K562 (cell line): ENCODE data around the gene TMEM107. TPM values are rescaled to one million over a fixed set of nuclear protein-coding genes. Genes with fewer than 3 reads are reported as not detected.

ENCODE experiments used
- ATAC-seq: fragments of 200-7000 bp; cut with Tn5 transposase; 3 replicates; pipeline ENCODE4 v1.9.1; 2020; ENCODE audit warnings: moderate library complexity
- BruUV-seq: library from RNA; stranded (reverse); fragments of 400-500 nt; replicated peaks from 2 replicates; lab custom pipeline; 2021; lab: Mats Ljungman, UMichigan
- CTCF ChIA-PET: fragments of 300-600 bp; formaldehyde crosslinking; extraction: SDS; loops from one replicate; lab custom pipeline; 2021; ENCODE audit warnings: low intra/inter-chr PET ratio; lab: Yijun Ruan, JAX
- POLR2A ChIA-PET: fragments of 300-600, 350-650 bp; sonication (Branson Sonifier 250); formaldehyde crosslinking; extraction: SDS; loops from one replicate; lab custom pipeline; 2021; ENCODE audit warnings: antibody characterized with exemption, inconsistent platforms; lab: Yijun Ruan, JAX
- DNase-seq, 4 experiments: peaks; one replicate each; pipeline versions ENCODE4 v3.0.0 to v3.0.0-alpha.2; 2011 to 2018; ENCODE audit warnings: low spot score in 3 of 4, mixed read lengths in 3 of 4; ENCODE audit errors: extremely low read depth in 1 of 4
- FAIRE-seq: peaks from 2 replicates; lab custom pipeline; 2011; peaks lifted over from hg19 to GRCh38; lab: Jason Lieb, UNC
- H2AFZ ChIP-seq: 2 replicates; pipeline ENCODE4 v1.6.0; 2011; ENCODE audit warnings: low read depth, low read length, control low read depth, inconsistent platforms
- H3K27ac ChIP-seq: fragments of 200-600 bp; 3 replicates; pipeline ENCODE4 v1.8.0; 2011; ENCODE audit warnings: low read depth, mild to moderate bottlenecking, control low read depth, inconsistent platforms, low read length, moderate library complexity, mixed read lengths; ENCODE audit errors: extremely low read depth
- H3K27me3 ChIP-seq, 2 experiments: fragments of 300-600 bp in 1 of 2; 2 replicates in 1 of 2; 3 replicates in 1 of 2; pipeline versions ENCODE4 v1.6.0 to v1.8.0; 2011; ENCODE audit warnings: inconsistent platforms in 2 of 2, low read length in 2 of 2, mild to moderate bottlenecking in 1 of 2, mixed read lengths in 1 of 2, moderate library complexity in 1 of 2; ENCODE audit not compliant: control insufficient read depth in 2 of 2, insufficient read depth in 2 of 2
- H3K36me3 ChIP-seq: fragments of 300-600 bp; 3 replicates; pipeline ENCODE4 v1.8.0; 2011; ENCODE audit warnings: mild to moderate bottlenecking, low read length, inconsistent platforms; ENCODE audit not compliant: control insufficient read depth, insufficient read depth
- H3K4me1 ChIP-seq, 2 experiments: fragments of 200-600 bp in 1 of 2; replicated peaks in 1 of 2; 2 replicates in 1 of 2; 3 replicates in 1 of 2; pipeline versions ENCODE4 v1.5.1 to v1.8.0; 2011; ENCODE audit warnings: inconsistent platforms in 2 of 2, low read length in 2 of 2, mild to moderate bottlenecking in 1 of 2, mixed read lengths in 1 of 2, moderate library complexity in 1 of 2; ENCODE audit not compliant: control insufficient read depth in 2 of 2, insufficient read depth in 2 of 2
- H3K4me2 ChIP-seq: 2 replicates; pipeline ENCODE4 v1.6.1; 2011; ENCODE audit warnings: low read length, control low read depth, inconsistent platforms, mixed read lengths; ENCODE audit not compliant: insufficient read depth
- H3K4me3 ChIP-seq: fragments of 200-600 bp; sonication (generic), shearing (Covaris generic); 2 replicates; pipeline ENCODE4 v1.5.1; 2016; ENCODE audit warnings: control low read depth, inconsistent platforms
- H3K79me2 ChIP-seq: fragments of 200-600 bp; 3 replicates; pipeline ENCODE4 v1.8.0; 2011; ENCODE audit warnings: low read length, inconsistent platforms; ENCODE audit not compliant: control insufficient read depth, insufficient read depth
- H3K9ac ChIP-seq, 2 experiments: 2 replicates each; pipeline versions ENCODE4 v1.6.0 to v1.6.1; 2011; ENCODE audit warnings: low read depth in 2 of 2, low read length in 2 of 2, control low read depth in 1 of 2, inconsistent platforms in 1 of 2, mild to moderate bottlenecking in 1 of 2, mixed read lengths in 1 of 2; ENCODE audit not compliant: insufficient read depth in 1 of 2
- H3K9me1 ChIP-seq: one replicate; pipeline ENCODE4 v1.6.0; 2011; ENCODE audit warnings: inconsistent platforms, mild to moderate bottlenecking, low read length, moderate library complexity; ENCODE audit not compliant: control insufficient read depth, insufficient read depth
- H3K9me3 ChIP-seq: replicated peaks from 2 replicates; pipeline ENCODE4 v1.5.1; 2011; ENCODE audit warnings: low read depth, low read length, inconsistent platforms; ENCODE audit not compliant: control insufficient read depth, insufficient read depth
- H4K20me1 ChIP-seq: replicated peaks from 2 replicates; pipeline ENCODE4 v1.6.1; 2011; ENCODE audit warnings: low read length, inconsistent platforms, mixed read lengths; ENCODE audit not compliant: control insufficient read depth, insufficient read depth
- ARID3A ChIP-seq: IDR thresholded peaks from 2 replicates; pipeline ENCODE4 v1.6.1; 2012; ENCODE audit warnings: low read depth, low read length, improper control_type of control experiment, borderline replicate concordance
- CHCHD3 ChIP-seq: fragments of 250-450 bp; sonication (Bioruptor Pico); IDR thresholded peaks from 2 replicates; pipeline ENCODE4 v2.1.2; 2022; ENCODE audit warnings: mild to moderate bottlenecking
- CHD1 ChIP-seq: fragments of 200-600 bp; sonication (generic); IDR thresholded peaks from one replicate; pipeline ENCODE4 v1.6.1; 2012; ENCODE audit warnings: mild to moderate bottlenecking, moderate library complexity, low read length, inconsistent platforms
- DNMT1 ChIP-seq: fragments of 450-650 bp; IDR thresholded peaks from 2 replicates; pipeline ENCODE4 v1.6.1; 2016; ENCODE audit warnings: antibody characterized with exemption, mild to moderate bottlenecking
- HLTF ChIP-seq: fragments of 450-650 bp; IDR thresholded peaks from 2 replicates; pipeline ENCODE4 v1.6.1; 2016
- KDM2B ChIP-seq: fragments of 250-450 bp; sonication (Bioruptor Pico); IDR thresholded peaks from 2 replicates; pipeline ENCODE4 v1.8.0; 2021; ENCODE audit warnings: mild to moderate bottlenecking, moderate library complexity
- RNF2 ChIP-seq: sonication (generic); IDR thresholded peaks from 2 replicates; pipeline ENCODE4 v1.6.1; 2016
- USF1 ChIP-seq: sonication (generic); formaldehyde crosslinking; IDR thresholded peaks from 2 replicates; pipeline ENCODE4 v1.9.0; 2022; ENCODE audit warnings: mild to moderate bottlenecking, missing genetic modification reagents
- YY1 ChIP-seq, 3 experiments: IDR thresholded peaks; 2 replicates each; pipeline ENCODE4 v1.6.1; 2011; ENCODE audit warnings: low read length in 2 of 3, mild to moderate bottlenecking in 2 of 3, moderate library complexity in 2 of 3, borderline replicate concordance in 1 of 3, control low read depth in 1 of 3, low read depth in 1 of 3; ENCODE audit not compliant: insufficient read depth in 3 of 3, insufficient replicate concordance in 2 of 3, control insufficient read depth in 1 of 3, insufficient read length in 1 of 3; ENCODE audit errors: extremely low read depth in 1 of 3
- WGBS: fragments of 100-300 bp; shearing (Covaris generic); methylation state at CpG from one replicate; pipeline ENCODE4 v1.1.6; 2016; ENCODE audit warnings: low coverage, mixed read lengths; ENCODE audit not compliant: insufficient coverage; ENCODE audit errors: missing lambda C conversion rate; 5-methylcytosine and 5-hydroxymethylcytosine counted together
- in situ Hi-C: fragments of 300-500 bp; cut with MboI; formaldehyde crosslinking; loops from 4 replicates; pipeline ENCODE4 v1.15.0; 2018; ENCODE audit warnings: inconsistent platforms, mixed read lengths
- intact Hi-C: fragments of 100-400 bp; cut with micrococcal nuclease; formaldehyde crosslinking; loops from 2 replicates; pipeline ENCODE4 v1.14.2; 2022
- polyA plus RNA-seq, 8 experiments: library from polyadenylated mRNA; depleted of rRNA in 4 of 8; stranded (reverse) in 5 of 8; unstranded in 3 of 8; fragments of >200 nt; fragmentation: Nextera tagmentation in 2 of 8; fragmentation: Illumina TruSeq in 1 of 8; extraction: Ambion mirVana in 2 of 8; extraction: Trizol in 1 of 8; gene quantifications; 2 replicates each; pipeline versions ENCODE4 v1.2.1 to v1.2.3, GENCODE V29; 2011 to 2014; ENCODE audit warnings: inconsistent platforms in 1 of 8, missing spikeins in 1 of 8
- total RNA-seq, 7 experiments: library from RNA; depleted of rRNA in 6 of 7; stranded (reverse); fragments of >200 nt in 6 of 7; fragmentation: Illumina TruSeq in 2 of 7; extraction: Trizol in 2 of 7; gene quantifications; 2 replicates each; pipeline versions ENCODE4 v1.2.1 to v1.2.3, GENCODE V29; 2011 to 2021; ENCODE audit warnings: low replicate concordance in 1 of 7
- TF ChIP-seq, protein P1 (sequence below): fragments of 450-650 bp; formaldehyde crosslinking; conservative IDR thresholded peaks from 2 replicates; pipeline ENCODE4 v1.4.0; 2022; ENCODE audit warnings: mild to moderate bottlenecking, missing genetic modification characterization

Gene TMEM107
- total and polyA plus RNA-seq, 9 of the 15 experiments (the other 6 are each of a cell fraction or from before 2014, with no cell fraction given): 7.1 to 26.2 (median 16.9) TPM

- TF ChIP-seq USF1 (CRISPR knock-in tag): no peak
- TF ChIP-seq, all 486 proteins: peak for 52
Measured at GRCh38 chr17:8221663-8222379, 45.6 kb upstream of the TMEM107 start (continued).

- in situ Hi-C loops: loop anchor here (5.0 kb wide), 1 partner anchor 99 kb away; the partner anchor contains the start of gene HES7
- Histone ChIP-seq H3K4me3 (peak overlapping the region; percentile 60), H3K4me1 (peaks cover 23 to 27% of the 10 kb centered on the region in 2 experiments; a peak in 4 of 5 replicates), H3K79me2 (no peaks in the 10 kb centered on the region), H3K4me2 (peak overlapping the region; percentile 99), H3K27me3 (no peaks in the 10 kb centered on the region), H3K9me3 (no peaks in the 10 kb centered on the region), H2AFZ (peak overlapping the region; percentile 95), H3K36me3 (no peaks in the 10 kb centered on the region), H3K9ac (peak overlapping the region; percentile 91), H4K20me1 (peaks cover 5% of the 10 kb centered on the region), H3K27ac (peak overlapping the region; percentile 87), H3K9me1 (no peaks in the 10 kb centered on the region)
- ATAC-seq (peak; percentile 54), DNase-seq (peak; percentile 50 to 89 (median 55)), FAIRE-seq (peak; percentile 76)
- ChIA-PET CTCF (interaction anchor here (0.6 to 0.7 kb wide), 2 partner anchors 73 to 525 kb away, joined by 3 read pairs; no protein-coding TSS in a partner anchor), POLR2A (interaction anchor here (0.6 to 7.5 kb wide), 10 partner anchors 10 to 160 kb away, joined by 3 to 89 read pairs (median 6); partner anchors contain the start of genes AURKB, BORCS6, CTC1 and RANGRF)
- no TSS peak for BruUV-seq
- intact Hi-C loops: loop anchor here (1.0 to 10.0 kb wide), 4 partner anchors 34 to 164 kb away; partner anchors contain the start of gene RPL26
- WGBS: under 1% methylated on average over 43 of the region's 45 CpGs
- no peak for TF ChIP-seq CHCHD3 (CRISPR knock-in tag)
- TF ChIP-seq ARID3A: peak; percentile 19; the same call in 1 of the 2 replicates
- TF ChIP-seq YY1 (IDR thresholded peaks at IDR 0.05; ENCODE audit: borderline replicate concordance in 1 of 3, control insufficient read depth in 1 of 3, extremely low read depth in 1 of 3, insufficient read depth in 3 of 3, insufficient read length in 1 of 3, insufficient replicate concordance in 2 of 3, low read depth in 1 of 3, low read length in 2 of 3): peak; percentile 53 to 89 (median 82)
- TF ChIP-seq DNMT1: no peak
- TF ChIP-seq, protein P1, sequence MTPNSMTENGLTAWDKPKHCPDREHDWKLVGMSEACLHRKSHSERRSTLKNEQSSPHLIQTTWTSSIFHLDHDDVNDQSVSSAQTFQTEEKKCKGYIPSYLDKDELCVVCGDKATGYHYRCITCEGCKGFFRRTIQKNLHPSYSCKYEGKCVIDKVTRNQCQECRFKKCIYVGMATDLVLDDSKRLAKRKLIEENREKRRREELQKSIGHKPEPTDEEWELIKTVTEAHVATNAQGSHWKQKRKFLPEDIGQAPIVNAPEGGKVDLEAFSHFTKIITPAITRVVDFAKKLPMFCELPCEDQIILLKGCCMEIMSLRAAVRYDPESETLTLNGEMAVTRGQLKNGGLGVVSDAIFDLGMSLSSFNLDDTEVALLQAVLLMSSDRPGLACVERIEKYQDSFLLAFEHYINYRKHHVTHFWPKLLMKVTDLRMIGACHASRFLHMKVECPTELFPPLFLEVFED (CRISPR knock-in tag): no peak
- peak; percentile 44; the same call in 1 of the 2 replicates for TF ChIP-seq RNF2
- no peak for TF ChIP-seq HLTF
- 0 out of 2 replicates have a peak, but pooled peaks have one; percentile 30 for TF ChIP-seq KDM2B (CRISPR knock-in tag)
- TF ChIP-seq CHD1: peak; percentile 38
Measured at GRCh38 chr17:8220783-8221662, 44.8 kb upstream of the TMEM107 start.
